ENCODE data around the gene ANGEL2.

- no peak for TF ChIP-seq CTCF (IDR thresholded peaks at IDR 0.05)
- TF ChIP-seq REST (IDR thresholded peaks at IDR 0.05; ENCODE audit: insufficient read depth in 1 of 2, low read depth in 2 of 2, low read length in 1 of 2) = no peak
- no peak for TF ChIP-seq POLR2AphosphoS5 (IDR thresholded peaks at IDR 0.05; ENCODE audit: low read depth, low read length)
- TF ChIP-seq SIN3A (IDR thresholded peaks at IDR 0.05; ENCODE audit: borderline replicate concordance, insufficient read depth, low read depth, low read length) = no peak
Observed at GRCh38 chr1:212973899-212974298, 41.8 kb downstream of the ANGEL2 start.

Data from Panc1 (cell line).